HL-60/S4 treated with retinoic acid at 250 ng/mL for 4 days and 3 days (cell line): ENCODE results near the gene IGLL1.
"Not testable (repeated sequence)": the region's sequence is repeated elsewhere in the genome, so short reads cannot be mapped to it uniquely, and the experiment has no call there.

Experiments
- in situ Hi-C: fragments of 300-500 bp; cut with MboI; formaldehyde crosslinking; loops from 2 replicates; pipeline ENCODE4 v1.7.0; 2022; ENCODE audit warnings: low sequenced_read_pairs

Gene IGLL1

DNA sequence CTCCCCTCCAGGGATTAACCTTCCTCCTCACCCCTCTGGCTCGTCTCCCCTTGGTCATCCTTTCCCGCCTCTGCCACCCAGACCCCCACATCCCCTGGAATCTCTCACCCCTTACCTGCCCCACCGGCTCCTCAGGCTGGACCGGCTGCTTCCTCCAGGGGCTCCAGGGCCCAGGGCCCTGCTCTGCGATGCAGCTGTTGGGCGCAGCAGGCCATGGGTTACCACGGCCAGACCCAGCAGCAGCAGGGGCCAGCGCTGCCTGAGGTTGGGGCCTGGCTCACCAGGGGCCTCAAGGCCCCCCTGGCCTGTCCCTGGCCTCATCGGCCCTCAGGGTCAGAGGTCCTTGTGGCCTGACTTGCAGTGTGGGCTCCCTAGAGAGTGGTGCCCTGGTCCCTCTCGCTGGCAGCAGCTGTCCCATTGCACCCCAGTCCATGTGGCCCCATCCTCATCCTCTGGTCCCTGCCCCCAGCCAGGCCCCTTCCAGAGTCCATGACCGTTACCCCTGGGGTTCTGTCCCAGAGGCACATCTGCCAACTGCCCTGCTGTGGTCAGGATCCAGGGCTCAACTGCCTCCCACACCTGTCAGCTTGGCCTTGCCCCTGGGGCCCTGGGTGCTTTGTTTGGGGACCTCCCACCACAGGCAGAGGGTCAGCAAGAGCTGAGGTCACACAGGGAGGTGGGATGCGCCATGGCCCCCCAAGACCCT, at the start of gene IGLL1:
IGLL1 (minus strand) TSS at position 421 of the 706 bp plus-strand sequence; CDS start at position 321, 100 bp downstream.
- in situ Hi-C loops: no loop called here

GRCh38 chr22:23628056-23628743, 48.1 kb upstream of the IGLL1 start:
- in situ Hi-C loops: not testable (repeated sequence)

DNA sequence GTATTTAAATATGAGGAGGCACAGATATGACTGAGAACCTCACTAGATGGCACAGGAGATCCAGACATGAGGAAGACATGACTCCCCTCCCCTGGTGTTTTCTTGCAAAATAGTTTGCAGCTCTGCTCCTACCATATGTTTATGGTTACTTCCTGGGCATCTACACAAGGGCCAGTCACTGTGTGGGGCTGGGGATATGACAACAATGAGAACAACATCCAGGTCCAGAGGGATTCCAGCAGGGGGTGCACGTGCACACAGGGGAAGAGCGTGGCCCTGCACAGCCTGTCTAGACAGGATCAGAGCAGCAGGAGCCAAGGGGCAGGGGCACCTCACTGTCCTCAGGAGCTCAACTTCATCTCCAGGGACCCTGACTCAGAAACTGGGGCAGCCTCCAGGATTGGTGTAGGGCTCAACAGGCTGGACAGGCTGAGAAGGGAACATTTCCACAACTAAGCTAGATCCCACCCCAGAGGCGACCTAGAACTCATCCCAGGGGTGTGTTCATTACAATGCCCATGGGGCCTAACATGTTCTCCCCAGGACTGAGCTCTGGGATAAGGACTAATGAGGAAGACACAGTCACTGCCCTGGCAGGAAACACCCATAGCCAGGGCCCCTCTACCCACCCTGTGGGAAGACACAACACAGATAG, 47.4 kb upstream of the IGLL1 start:
- in situ Hi-C loops: not testable (repeated sequence)

DNA sequence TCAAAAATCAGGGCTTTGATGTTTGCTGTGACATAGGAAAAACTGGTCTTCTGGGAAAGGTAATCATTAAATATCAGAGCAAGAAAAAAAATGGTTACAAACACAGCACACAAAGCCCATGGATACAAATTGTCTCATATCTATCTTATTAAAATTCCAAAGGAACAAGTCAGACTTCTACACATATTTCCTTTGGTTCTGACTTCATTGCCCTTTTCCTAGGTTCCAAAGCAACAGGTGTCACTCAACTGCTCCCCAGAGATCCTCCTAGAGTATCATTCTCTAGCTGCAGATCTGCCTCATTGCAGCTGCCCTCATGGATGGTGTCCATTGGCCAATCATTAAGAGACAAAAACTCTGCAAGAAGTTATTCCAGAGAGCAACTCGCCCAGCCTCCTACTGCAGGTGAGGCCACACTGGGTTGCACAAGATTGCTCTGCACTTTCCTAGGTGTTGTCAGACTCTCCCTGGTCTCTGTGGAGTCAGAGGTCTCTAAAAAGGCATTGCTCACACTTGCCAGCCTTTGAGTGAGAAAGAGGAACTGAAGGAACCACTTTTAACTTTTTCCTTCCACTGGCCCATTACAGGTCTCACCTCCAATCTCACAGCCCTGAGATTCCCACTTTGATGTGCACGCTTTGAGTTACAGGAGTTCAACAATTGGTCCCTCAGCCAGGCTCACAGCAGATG, 46.3 kb upstream of the IGLL1 start:
- in situ Hi-C loops: no loop called here

- in situ Hi-C loops: no loop called here
Measured at GRCh38 chr22:23622634-23623033, 42.5 kb upstream of the IGLL1 start.

GRCh38 chr22:23621916-23622315, 41.8 kb upstream of the IGLL1 start:
- in situ Hi-C loops: not testable (repeated sequence)

DNA sequence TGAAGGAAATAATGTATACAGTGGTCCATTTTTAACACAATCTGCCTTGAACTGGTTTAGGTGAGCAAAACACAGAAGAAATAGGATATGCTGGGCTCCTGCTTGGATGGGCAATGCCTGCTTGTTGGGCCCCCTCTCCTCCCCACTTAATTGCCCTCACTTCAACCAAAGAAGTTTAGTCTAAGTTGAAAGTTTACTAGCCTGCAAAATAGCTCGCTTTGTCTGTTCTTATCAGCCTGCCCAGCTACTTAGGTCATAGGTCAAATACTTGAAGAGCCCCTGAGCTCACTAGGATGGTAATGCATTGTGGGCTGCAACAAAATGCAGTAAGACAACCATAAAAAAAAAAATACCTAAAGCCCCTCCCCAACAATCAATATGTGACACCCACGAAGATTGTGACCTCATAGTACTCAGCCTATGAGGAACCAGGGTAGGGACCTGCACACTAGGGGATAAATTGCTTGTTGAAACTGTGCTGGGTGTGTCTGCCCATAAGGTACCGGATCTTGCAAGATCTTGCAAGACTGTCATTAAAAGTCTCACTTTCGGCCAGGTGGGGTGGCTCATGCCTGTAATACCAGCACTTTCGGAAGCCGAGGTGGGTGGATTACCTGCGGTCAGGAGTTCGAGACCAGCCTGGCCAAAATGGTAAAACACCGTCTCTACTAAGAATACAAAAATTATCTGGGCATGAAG, 41.1 kb upstream of the IGLL1 start:
- in situ Hi-C loops: no loop called here

DNA sequence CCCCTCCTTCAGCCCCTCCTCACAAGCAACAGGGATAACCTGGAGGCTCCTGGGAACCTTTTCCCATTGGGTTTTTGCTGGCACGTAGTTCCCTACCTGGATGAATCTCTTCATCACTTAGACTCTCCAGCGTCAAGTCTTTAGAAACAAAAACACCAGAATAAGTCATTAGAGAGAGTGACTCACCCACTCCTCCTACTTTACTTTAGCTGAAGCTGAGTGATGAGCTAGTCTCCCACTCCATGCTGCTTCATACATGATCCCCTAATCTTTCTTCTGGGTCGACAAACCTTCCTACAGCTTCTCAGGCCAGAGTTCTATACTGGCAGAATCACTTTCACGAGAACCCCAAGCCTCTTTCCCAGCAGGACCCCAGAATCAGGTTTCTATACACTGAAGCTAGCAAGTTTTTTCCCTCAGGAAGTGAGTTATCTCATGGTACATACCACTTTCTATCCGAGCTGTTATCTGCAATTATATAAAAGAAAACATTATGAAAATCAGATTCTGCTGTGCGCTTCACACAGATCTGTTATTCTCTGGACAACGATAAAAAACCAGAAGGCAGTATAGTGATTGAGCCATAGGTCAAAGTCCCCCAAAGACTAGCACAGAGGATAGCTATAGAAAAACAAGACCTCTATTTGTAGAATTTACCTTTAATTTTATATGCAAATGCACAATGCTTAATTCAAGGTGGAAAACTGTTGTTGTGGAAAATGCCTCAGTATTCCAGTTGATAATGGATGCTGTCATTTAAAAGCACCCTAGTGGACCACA, 33.3 kb upstream of the IGLL1 start:
- in situ Hi-C loops: no loop called here

DNA sequence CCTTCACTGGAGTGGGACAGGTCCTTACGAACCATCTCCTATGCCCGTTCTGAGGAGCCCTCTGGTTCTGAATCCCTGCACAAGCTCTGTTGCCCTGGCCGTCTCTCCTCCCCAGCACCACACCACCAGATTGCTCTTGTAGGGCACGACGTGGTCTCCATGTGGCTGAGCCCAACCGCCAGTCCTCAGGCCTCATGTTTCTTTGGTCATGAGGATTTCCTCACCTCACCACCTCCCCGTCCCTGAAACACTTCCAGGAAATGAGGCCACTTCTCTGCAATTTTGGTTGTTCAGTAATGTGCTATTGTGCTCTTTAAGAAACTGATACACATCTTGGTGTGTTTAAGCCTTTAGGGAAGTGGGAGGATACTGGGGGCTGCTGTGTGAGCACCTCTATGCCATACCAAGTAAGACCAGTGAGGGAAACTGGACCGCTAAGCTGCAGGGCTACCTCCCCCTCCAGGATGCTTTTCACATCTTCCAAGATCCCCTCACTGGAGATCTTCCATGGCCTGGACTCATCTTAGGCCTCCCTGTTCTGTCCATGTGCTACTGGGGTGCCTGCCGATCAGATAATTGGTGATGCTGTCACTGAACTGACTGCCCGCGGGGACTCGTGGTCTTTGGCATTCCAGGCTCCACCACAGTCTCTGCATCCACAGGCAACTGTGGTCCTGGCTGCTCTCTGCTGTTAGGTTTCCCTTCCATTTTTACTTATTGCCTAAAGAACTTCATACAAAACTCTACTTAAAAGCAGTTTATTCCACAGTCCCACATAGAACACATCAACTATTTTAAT, 30.1 kb upstream of the IGLL1 start:
- in situ Hi-C loops: no loop called here

DNA sequence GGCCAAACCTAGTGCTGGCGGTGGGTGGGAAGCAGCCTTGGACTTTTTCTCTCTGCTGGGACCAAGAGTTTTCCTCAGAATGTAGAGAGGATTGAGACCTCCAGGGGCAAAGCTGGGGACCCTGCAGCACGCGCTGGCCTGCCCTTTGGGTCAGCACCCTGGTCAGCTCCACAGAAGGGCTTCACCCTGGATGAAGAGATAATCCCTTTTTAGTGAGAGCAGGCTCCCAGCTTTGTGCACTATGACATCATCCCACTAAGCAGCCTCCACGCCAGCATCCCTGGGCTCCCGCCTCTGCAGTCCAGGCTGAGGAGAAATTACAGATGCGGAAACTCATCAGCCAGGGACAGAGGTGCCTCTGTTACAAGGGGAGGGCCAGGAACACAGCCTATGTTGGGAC, 28.5 kb upstream of the IGLL1 start:
- in situ Hi-C loops: no loop called here

GRCh38 chr22:23606204-23607131, 26.4 kb upstream of the IGLL1 start:
- in situ Hi-C loops: no loop called here

- in situ Hi-C loops: no loop called here
Measured at GRCh38 chr22:23604939-23605712, 25.0 kb upstream of the IGLL1 start.

DNA sequence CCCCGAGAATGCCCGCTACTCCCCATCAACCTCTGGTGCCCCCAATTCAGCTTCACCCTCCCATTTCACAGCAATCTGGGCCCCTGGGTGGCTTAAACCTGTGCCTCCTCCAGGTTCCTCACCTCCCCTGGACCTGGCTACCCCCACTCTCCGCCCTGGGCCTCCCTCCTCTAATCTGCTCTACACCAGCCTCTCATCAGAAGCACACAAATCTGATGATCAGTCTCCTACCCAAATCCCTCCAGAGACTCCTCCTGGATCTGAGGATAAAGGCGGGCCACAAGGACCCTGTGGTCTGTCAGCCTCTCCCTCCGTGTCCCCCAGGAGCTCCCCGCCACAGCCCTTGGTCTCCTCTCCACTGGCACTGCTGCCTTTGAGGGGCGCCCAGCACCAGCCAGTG, 23.2 kb upstream of the IGLL1 start:
- in situ Hi-C loops: no loop called here

DNA sequence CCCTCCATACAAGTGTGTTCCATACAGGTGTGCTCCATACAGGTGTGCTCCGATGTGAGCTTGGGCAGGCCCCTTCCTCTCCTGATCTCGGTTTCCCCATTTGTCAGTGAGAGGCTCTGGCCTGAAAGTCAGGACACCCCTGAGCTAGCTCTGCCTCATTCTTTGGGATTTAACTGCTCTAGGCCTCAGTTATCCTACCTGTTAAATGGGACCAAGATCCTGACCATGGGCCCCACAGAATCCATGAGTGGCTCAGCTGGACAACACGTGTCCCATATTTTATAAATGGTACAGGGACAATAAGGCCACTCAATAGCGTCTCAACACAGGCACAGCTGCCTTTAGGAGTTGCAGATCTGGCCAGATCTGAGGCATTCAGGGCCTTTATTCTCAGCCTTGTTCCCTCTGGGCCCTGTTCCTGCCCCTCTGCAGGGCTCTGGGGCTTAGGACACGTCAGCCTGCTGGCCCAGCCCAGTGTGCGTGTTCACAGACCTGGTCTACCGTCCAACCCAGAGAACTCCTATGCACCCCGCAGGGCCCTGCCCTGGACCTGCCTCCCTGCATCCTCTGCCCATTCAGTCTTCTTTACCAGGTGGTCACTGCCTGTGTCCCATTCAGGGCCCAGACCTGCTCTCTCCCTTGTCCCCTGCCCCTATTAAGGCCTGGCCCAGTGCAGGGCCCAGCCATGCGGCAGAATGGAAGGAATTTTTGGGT, 18.9 kb upstream of the IGLL1 start:
- in situ Hi-C loops: no loop called here

DNA sequence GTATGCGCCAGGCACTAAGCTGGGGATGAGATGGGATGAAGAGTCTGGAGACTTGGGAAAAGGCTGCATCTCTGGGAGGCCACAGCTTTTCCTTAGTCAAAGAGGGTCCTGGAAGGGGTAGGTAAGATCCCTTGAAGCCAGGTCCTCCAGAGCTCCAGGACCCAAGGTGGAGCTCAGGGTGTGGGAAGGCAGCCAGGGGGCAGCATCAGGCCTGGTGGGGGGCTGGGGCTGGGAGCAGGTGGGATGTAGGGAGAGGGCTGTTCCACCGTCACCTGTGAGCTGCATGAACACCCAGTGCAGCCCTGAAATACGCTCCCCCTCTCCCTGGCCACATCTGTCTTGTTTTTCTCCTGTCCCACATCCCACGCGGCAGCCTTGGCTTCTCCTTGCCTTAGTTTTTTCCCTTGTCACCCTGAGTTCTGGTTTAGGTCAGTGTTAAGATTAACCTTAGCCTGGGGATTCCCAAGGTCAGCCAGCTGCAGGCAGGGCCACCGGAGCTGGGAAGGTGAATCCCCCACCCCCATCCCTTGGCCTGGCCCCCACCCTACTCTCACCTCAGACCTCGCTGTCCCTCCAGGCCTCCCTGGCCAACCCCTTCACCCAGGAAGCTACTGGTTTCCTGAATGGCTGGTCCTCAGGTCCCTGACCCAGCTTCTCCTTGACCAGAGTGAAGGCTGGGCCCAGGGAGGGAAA, 17.6 kb upstream of the IGLL1 start:
- in situ Hi-C loops: not testable (repeated sequence)

GRCh38 chr22:23595904-23596303, 15.8 kb upstream of the IGLL1 start:
- in situ Hi-C loops: not testable (repeated sequence)
